ENCODE results near the gene MAPK4. TPM values are rescaled to one million over a fixed set of nuclear protein-coding genes. Genes with fewer than 3 reads are reported as not detected.

MAPK4 gene
- total and polyA plus RNA-seq, 2 of the 4 experiments (the other 2 are of a cell fraction): not detected

GRCh38 chr18:50611529-50611941, 51.6 kb downstream of the MAPK4 start:
- Histone ChIP-seq H2BK15ac (ENCODE audit: low read depth, low read length) (no peak overlapping the region), H3K9ac (ENCODE audit: low read depth, low read length) (no peak overlapping the region), H3K4me1 (ENCODE audit: control insufficient read depth, insufficient read depth, low read length) (no peaks in the 10 kb centered on the region), H3K27ac (ENCODE audit: insufficient read depth, low read length) (no peak overlapping the region), H4K20me1 (ENCODE audit: insufficient read depth, low read length) (no peaks in the 10 kb centered on the region), H2BK5ac (ENCODE audit: low read depth, low read length, poor library complexity, severe bottlenecking) (no peak overlapping the region), H4K8ac (ENCODE audit: low read depth in 2 of 2, low read length in 2 of 2) (no peak overlapping the region), H3K4me3 (ENCODE audit: insufficient read depth, low read depth, low read length) (no peak overlapping the region), H3K4me2 (ENCODE audit: low read depth, low read length) (no peak overlapping the region), H3K23ac (ENCODE audit: low read depth, low read length) (no peak overlapping the region), H3K36me3 (ENCODE audit: control insufficient read depth, insufficient read depth, low read length) (no peaks in the 10 kb centered on the region), H2BK20ac (ENCODE audit: low read depth, low read length) (no peak overlapping the region), H2AFZ (replicated peaks; ENCODE audit: low read length, poor library complexity) (no peak overlapping the region), H3K56ac (ENCODE audit: extremely low read depth, insufficient read depth, low read length) (no peak overlapping the region), H3K14ac (replicated peaks; ENCODE audit: low read depth, low read length) (no peak overlapping the region), H3K27me3 (ENCODE audit: control insufficient read depth, insufficient read depth, low read length) (no peaks in the 10 kb centered on the region), H3K79me1 (ENCODE audit: low read depth in 1 of 2, low read length in 2 of 2) (no peaks in the 10 kb centered on the region), H4K91ac (ENCODE audit: insufficient read depth, low read depth, low read length) (no peak overlapping the region), H3K18ac (ENCODE audit: low read depth, low read length) (no peak overlapping the region), H2AK9ac (replicated peaks; ENCODE audit: low read depth, low read length, poor library complexity) (no peak overlapping the region), H2BK120ac (ENCODE audit: low read depth, low read length) (no peak overlapping the region), H3K9me3 (ENCODE audit: control insufficient read depth, insufficient read depth, low read length) (no peaks in the 10 kb centered on the region), H4K5ac (ENCODE audit: low read depth, low read length) (no peak overlapping the region), H2AK5ac (ENCODE audit: low read depth, low read length) (no peak overlapping the region), H3K4ac (ENCODE audit: low read depth, low read length) (no peak overlapping the region), H3K9me1 (ENCODE audit: insufficient read depth, low read length) (no peaks in the 10 kb centered on the region)
- intact Hi-C loops (cut with micrococcal nuclease): no loop called here
- BruUV-seq (replicated peaks): no TSS peak
- no peak for TF ChIP-seq RFX5 (IDR thresholded peaks at IDR 0.05; ENCODE audit: low read depth, low read length)
- no peak for TF ChIP-seq USF2 (IDR thresholded peaks at IDR 0.05; ENCODE audit: low read depth, low read length)
- TF ChIP-seq NFE2L2 (IDR thresholded peaks at IDR 0.05; ENCODE audit: low read depth, low read length): no peak
- TF ChIP-seq MAFK (IDR thresholded peaks at IDR 0.05; ENCODE audit: low read depth, low read length): no peak
- TF ChIP-seq RAD21 (IDR thresholded peaks at IDR 0.05; ENCODE audit: low read length): no peak
- no peak for TF ChIP-seq CEBPB (IDR thresholded peaks at IDR 0.05; ENCODE audit: low read depth, low read length)
- no peak for TF ChIP-seq CTCF (conservative IDR thresholded peaks at IDR 0.05; ENCODE audit: low read depth, low read length)
- TF ChIP-seq MXI1 (IDR thresholded peaks at IDR 0.05; ENCODE audit: borderline replicate concordance, low read depth, low read length): no peak
- no peak for TF ChIP-seq POLR2A (IDR thresholded peaks at IDR 0.05; ENCODE audit: low read depth, low read length)
- in situ Hi-C loops (cut with MboI; ENCODE audit: low sequenced_read_pairs): no loop called here
- ChIA-PET POLR2A (ENCODE audit: unreplicated experiment) (no interaction called here), CTCF (no interaction called here)
- dilution Hi-C loops (cut with HindIII; ENCODE audit: low sequenced_read_pairs, unreplicated experiment): no loop called here
- DNase-seq (no peak), ATAC-seq (ENCODE audit: low read depth) (no peak)
- 48% methylated on average over 2 of the region's 5 CpGs; no CpG with 5 or more reads in 1 of the 2 experiments for WGBS, 2 experiments (ENCODE audit: extremely low coverage in 2 of 2, insufficient read length in 1 of 2)
